Thymus (tissue), 11 donors: ENCODE data around the gene PPM1F. TPM values are rescaled to one million over a fixed set of nuclear protein-coding genes. Genes with fewer than 3 reads are reported as not detected.

Experiments used
- DNase-seq, 9 donors: peaks; one replicate each; pipeline ENCODE4 v3.0.0-alpha.2; 2013; ENCODE audit warnings: low spot score in 9 of 9, low read depth in 6 of 9, missing footprints in 1 of 9
- H3K27ac ChIP-seq, 2 donors: one replicate each; pipeline ENCODE4 v1.5.1; 2013; ENCODE audit warnings: control low read depth in 1 of 2, low read depth in 1 of 2, low read length in 1 of 2, mild to moderate bottlenecking in 1 of 2, moderate library complexity in 1 of 2
- H3K27me3 ChIP-seq, 2 donors: one replicate each; pipeline ENCODE4 v1.5.1; 2013; ENCODE audit warnings: low read length in 1 of 2; ENCODE audit not compliant: control insufficient read depth in 2 of 2, insufficient read depth in 1 of 2
- H3K36me3 ChIP-seq, 2 donors: one replicate each; pipeline ENCODE4 v1.5.1; 2013; ENCODE audit warnings: low read length in 1 of 2, mild to moderate bottlenecking in 1 of 2, moderate library complexity in 1 of 2; ENCODE audit not compliant: control insufficient read depth in 2 of 2, insufficient read depth in 2 of 2
- H3K4me1 ChIP-seq, 2 donors: one replicate each; pipeline ENCODE4 v1.5.1; 2013; ENCODE audit warnings: low read length in 2 of 2; ENCODE audit not compliant: control insufficient read depth in 2 of 2, insufficient read depth in 2 of 2
- H3K4me3 ChIP-seq, 2 donors: one replicate each; pipeline ENCODE4 v1.5.1; 2013; ENCODE audit warnings: low read length in 2 of 2, control low read depth in 1 of 2, mild to moderate bottlenecking in 1 of 2
- H3K9me3 ChIP-seq, 2 donors: one replicate each; pipeline ENCODE4 v1.5.1; 2013; ENCODE audit warnings: low read length in 1 of 2, mild to moderate bottlenecking in 1 of 2; ENCODE audit not compliant: control insufficient read depth in 2 of 2, insufficient read depth in 1 of 2
- WGBS: extraction: QIAGEN DNeasy Blood & Tissue Kit; methylation state at CpG from one replicate; pipeline ENCODE4 v1.1.7; 2013; 5-methylcytosine and 5-hydroxymethylcytosine counted together
- polyA plus RNA-seq: library from polyadenylated mRNA; stranded (reverse); fragments of 200-250 nt; gene quantifications from one replicate; pipeline ENCODE4 v1.2.3, GENCODE V29; 2013
- total RNA-seq: library from RNA; stranded (reverse); fragments of 120-200 nt; gene quantifications from one replicate; pipeline ENCODE4 v1.2.4, GENCODE V29; 2013
- donor health status: healthy.

Gene PPM1F
- total and polyA plus RNA-seq, 2 donors: 10.5 to 13.0 TPM

DNA sequence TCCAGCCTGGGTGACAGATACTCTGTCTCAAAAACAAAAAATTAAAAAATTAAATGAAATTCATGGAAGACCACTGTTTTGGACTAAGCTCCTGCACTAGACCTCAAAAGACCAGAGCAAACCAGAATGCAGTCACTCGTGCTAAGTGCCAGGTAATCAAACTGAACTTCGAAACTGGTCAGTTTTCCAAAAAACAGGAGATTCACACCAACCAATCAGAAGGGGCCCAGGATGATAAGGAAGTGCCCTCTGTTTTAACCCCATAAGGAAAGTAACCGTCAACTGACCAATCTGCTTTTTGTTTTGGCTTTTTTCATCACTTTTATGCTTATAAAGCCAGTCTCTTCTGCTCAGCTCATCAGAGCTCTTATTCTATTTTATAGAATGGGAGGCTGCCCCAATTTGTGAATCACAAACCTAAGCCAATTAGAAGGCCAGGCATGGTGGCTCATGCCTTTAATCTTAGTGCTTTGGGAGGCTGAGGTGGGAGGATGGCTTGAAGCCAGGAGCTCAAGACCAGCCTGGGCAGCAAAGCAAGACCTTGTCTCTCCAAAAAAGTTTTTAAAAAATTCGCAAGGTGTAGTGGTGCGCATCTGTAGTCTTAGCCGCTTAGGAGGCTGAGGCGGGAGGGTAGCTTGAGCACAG, 40.1 kb upstream of the PPM1F start:
- no peaks in the 10 kb centered on the region for H3K36me3 ChIP-seq
- H3K4me1 ChIP-seq: no peaks in the 10 kb centered on the region
- WGBS: 91% methylated on average over 7 of the region's 7 CpGs
- no peaks in the 10 kb centered on the region for H3K27me3 ChIP-seq
- no peak overlapping the region for H3K27ac ChIP-seq
- no peak for DNase-seq
- no peak overlapping the region for H3K4me3 ChIP-seq
- H3K9me3 ChIP-seq: no peaks in the 10 kb centered on the region

DNA sequence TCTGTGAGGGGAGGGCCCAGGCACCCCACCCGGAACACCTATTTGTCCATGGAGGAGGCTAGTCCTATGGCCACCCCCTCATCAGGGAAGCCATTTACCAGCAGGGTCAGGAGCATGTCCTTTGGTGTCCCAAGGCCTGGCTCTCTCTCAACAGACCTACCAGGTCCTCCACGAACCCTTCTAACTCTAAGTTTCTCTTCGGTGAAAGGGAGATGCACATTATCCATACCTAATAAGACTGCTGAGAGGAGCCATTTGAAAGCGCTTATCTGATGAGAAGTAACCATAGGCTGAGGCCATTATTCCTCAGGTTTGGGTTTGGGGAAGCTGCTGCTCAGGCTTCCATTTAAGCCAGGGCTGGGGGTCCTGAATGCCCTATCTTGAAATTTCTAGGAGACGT, 39.1 kb upstream of the PPM1F start:
- Histone ChIP-seq H3K9me3 (no peaks in the 10 kb centered on the region), H3K36me3 (no peaks in the 10 kb centered on the region), H3K27me3 (no peaks in the 10 kb centered on the region), H3K27ac (no peak overlapping the region), H3K4me1 (no peaks in the 10 kb centered on the region), H3K4me3 (no peak overlapping the region)
- 97% methylated on average over 5 of the region's 5 CpGs for WGBS
- no peak for DNase-seq

DNA sequence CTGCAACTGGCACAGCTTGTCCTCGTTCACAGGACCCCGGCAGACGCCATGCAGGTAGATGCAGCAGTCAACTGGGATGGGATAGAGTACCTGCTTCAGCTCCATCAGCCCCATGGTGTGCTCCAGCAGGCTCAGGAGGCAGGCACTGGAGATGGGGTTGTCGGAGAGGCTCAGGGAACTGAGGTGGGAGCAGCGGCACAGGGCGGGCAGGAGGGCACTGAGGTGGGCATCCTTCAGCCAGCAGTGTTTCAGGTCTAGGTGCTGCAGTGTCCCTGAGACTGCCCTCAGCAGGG, 38.6 kb upstream of the PPM1F start:
- no peak overlapping the region for H3K4me3 ChIP-seq
- WGBS: 96% methylated on average over 6 of the region's 6 CpGs
- DNase-seq: no peak
- no peaks in the 10 kb centered on the region for H3K9me3 ChIP-seq
- H3K4me1 ChIP-seq: no peaks in the 10 kb centered on the region
- H3K27ac ChIP-seq: no peak overlapping the region
- no peaks in the 10 kb centered on the region for H3K27me3 ChIP-seq
- H3K36me3 ChIP-seq: no peaks in the 10 kb centered on the region

DNA sequence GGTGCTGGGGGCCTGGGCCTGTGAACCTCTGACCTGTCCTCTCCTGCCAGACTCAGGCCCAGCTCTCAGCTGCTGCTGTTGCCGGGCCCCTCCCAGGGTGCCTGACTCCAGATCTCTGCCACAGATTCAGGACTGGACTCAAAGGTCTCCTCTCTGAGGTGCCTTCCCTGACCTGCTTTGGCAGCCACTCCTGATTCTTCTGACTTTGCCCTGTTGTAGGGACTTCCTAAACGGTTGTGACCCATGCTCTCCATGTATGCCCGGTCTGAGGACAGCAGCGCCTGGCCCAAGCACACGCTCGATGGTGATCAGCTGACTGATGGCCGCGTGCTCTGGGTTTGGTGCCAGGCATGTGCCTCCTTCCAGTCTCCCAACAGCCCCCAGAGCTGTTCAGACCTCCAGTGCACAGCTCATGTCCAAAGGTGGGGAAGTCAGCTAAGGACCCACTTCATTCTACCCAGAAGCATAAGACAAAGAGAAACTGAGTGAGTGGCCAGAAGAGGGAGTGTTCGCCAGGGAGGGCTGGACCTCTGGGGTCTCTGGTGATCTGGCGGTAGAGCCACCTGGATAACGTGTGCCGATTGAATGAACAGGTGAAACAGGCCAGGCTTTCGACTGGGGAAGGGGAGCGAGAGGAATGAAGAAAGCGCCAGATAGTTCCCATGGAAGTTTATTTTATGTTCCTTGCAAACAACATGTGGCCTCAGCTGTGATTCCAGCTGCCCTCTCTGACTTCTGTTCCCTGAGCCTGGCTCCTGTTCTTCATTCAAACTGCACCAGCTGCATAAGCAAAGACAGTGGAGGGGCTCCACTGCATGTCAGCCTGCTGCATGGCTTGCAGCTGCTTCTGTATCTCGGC, 38.0 kb upstream of the PPM1F start:
- Histone ChIP-seq H3K27me3 (no peaks in the 10 kb centered on the region), H3K4me1 (no peaks in the 10 kb centered on the region), H3K4me3 (no peak overlapping the region), H3K36me3 (no peaks in the 10 kb centered on the region), H3K27ac (no peak overlapping the region), H3K9me3 (no peaks in the 10 kb centered on the region)
- no peak for DNase-seq
- WGBS: 92% methylated on average over 16 of the region's 16 CpGs

DNA sequence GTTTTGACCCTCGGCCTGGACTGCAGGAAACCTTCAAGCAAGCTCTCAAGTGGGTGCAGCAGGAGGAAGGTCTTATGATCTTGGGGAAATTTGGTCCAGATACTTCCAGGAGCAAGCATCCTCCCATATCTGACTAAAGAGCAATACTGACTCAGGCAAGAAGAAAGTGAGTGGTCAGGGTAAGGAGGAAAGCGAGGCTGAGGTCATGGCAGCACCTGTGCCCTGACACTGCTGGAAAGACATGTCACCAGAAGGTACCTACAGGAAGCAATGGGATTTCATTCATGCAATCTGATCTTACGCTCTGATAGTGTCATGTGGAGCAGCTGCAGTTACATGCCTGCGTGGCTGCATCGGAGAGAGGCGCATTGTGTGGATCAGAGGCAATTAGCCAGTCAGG, 36.4 kb upstream of the PPM1F start:
- H3K27ac ChIP-seq: no peak overlapping the region
- DNase-seq: no peak
- no peak overlapping the region for H3K4me3 ChIP-seq
- H3K27me3 ChIP-seq: no peaks in the 10 kb centered on the region
- no peaks in the 10 kb centered on the region for H3K4me1 ChIP-seq
- no peaks in the 10 kb centered on the region for H3K36me3 ChIP-seq
- 93% methylated on average over 6 of the region's 6 CpGs for WGBS
- H3K9me3 ChIP-seq: no peaks in the 10 kb centered on the region

DNA sequence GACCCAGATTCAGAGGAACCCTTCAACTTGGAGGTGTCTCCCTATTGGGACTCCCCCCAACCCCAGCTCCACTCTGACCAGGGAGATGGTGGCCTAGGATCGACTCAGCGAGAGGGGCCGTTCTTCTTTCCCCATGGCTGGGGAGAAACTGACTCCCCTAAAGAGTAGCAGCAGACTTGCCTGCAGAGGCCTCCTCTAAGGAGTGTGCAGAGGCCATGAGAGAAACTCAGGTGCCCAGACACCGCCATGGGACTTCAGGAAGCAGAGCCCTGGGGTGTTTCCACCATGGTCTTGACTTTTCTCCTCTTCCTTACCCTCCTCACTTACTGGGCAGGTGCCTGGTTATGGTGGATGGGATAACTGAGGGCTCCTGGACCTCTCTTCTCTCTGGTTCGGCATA, 32.6 kb upstream of the PPM1F start:
- WGBS: 96% methylated on average over 5 of the region's 5 CpGs
- DNase-seq: no peak
- H3K27me3 ChIP-seq: no peaks in the 10 kb centered on the region
- no peaks in the 10 kb centered on the region for H3K9me3 ChIP-seq
- H3K4me1 ChIP-seq: peaks cover 7 to 8% of the 10 kb centered on the region in 2 donors
- H3K27ac ChIP-seq: no peak overlapping the region
- no peaks in the 10 kb centered on the region for H3K36me3 ChIP-seq
- H3K4me3 ChIP-seq: no peak overlapping the region

DNA sequence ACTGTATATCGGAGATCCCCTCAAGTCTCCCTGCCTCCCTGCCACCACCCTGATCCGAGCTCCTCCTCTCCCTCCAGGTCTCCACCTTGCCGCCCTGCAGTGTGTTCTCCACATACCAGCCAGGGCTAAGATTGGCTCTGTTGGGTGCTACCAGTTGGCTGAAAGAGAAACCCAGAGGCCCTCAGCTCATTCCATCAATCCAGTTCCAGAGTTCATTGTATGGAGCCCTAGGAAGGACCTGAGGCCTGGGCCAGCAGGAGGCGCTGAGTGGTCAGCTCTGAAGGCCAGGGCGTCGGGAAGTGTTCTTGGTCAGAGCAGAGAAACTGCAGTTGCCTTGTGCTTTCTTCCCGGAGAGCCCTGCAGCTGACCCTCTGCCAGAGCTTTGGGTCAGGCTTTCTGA, 32.1 kb upstream of the PPM1F start:
- H3K9me3 ChIP-seq: no peaks in the 10 kb centered on the region
- no peak overlapping the region for H3K4me3 ChIP-seq
- WGBS: 72% methylated on average over 7 of the region's 7 CpGs
- H3K4me1 ChIP-seq: peaks cover 7 to 8% of the 10 kb centered on the region in 2 donors
- H3K27me3 ChIP-seq: no peaks in the 10 kb centered on the region
- H3K36me3 ChIP-seq: no peaks in the 10 kb centered on the region
- H3K27ac ChIP-seq: no peak overlapping the region
- DNase-seq: no peak

DNA sequence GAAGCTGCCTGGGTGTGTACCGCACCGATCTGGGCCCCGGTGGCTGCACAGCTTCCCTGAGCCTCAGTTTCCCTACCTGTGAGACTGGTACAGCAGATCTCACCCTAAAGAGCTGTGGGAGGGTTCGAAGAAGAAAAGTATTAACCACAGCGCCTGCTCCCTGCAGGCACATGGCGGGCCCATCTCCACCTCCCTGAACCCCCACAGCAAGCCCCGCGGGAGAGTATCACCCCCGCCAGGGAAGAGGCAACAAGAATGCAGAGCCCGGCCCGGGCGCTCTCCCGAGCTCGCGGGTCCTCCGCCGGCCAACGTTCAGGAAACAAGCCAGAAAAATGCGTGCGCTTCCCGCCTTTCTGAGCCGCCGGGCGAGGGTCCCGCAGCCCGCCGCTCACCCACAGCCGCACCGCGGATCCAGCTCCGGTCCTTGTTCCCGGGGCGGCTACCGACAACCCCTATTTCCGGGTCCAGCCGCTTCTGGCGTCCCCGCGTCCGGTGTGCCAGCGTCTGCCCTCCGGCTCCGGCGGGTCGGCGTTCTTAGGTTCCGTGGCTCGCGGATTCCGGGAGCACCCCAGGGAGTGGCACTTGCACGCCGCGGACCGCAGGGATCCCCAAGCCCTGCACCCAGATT, 29.8 kb upstream of the PPM1F start, which contains the start of gene TOP3B:
Gene TOP3B, minus strand, starts transcription at position 450 of the 628 bp plus-strand sequence. CDS start 7,078 bp downstream, outside the sequence.
- WGBS: under 1% methylated on average over 54 of the region's 54 CpGs
- DNase-seq: peak; percentile 33 to 85 (median 60)
- Histone ChIP-seq H3K4me1 (peaks cover 7 to 8% of the 10 kb centered on the region in 2 donors), H3K27ac (peak within 1 kb of the TSS; percentile 74 to 76), H3K27me3 (no peaks in the 10 kb centered on the region), H3K9me3 (no peaks in the 10 kb centered on the region), H3K4me3 (peak within 1 kb of the TSS; percentile 96 to 99), H3K36me3 (peaks cover 0 to 4% of the 10 kb centered on the region in 2 donors)

DNA sequence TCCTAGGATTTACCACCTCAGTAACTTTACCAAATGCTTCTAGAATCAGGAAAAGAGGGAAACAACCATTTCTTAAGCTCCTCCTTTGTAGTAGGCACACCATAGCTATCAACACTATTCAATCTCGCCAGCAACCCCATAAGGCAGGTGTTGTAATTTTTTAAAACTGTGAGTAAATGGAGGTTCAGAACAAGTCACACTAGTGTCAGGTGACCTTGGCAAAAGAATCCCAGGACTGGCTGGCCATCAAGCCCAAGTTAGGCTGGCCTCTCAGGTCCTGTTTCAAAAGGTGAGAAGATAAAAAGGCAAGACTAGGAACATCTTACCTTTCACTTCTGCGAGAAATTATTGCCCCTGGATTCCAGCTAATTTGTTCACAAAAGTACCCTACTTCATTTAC, 29.2 kb upstream of the PPM1F start:
- H3K9me3 ChIP-seq: no peaks in the 10 kb centered on the region
- H3K27me3 ChIP-seq: no peaks in the 10 kb centered on the region
- no peak overlapping the region for H3K27ac ChIP-seq
- H3K4me1 ChIP-seq: peaks cover 7 to 8% of the 10 kb centered on the region in 2 donors
- peak overlapping the region; percentile 96 to 99 for H3K4me3 ChIP-seq
- DNase-seq: no peak
- WGBS: 37% methylated on average over 2 of the region's 2 CpGs
- peaks cover 0 to 4% of the 10 kb centered on the region in 2 donors for H3K36me3 ChIP-seq
